Testis (tissue), 2 donors: ENCODE results near the gene TEX101.

Experiments
- POLR2A ChIP-seq: fragments of 450-650 bp; IDR thresholded peaks from one replicate; pipeline ENCODE4 v1.6.1; 2017; ENCODE audit warnings: antibody characterized with exemption, mild to moderate bottlenecking, moderate library complexity
- TF ChIP-seq, protein P1 (sequence below), 3 experiments: fragments of 450-650 bp in 2 of 3; fragments of 200-600 bp in 1 of 3; sonication (generic) in 1 of 3; IDR thresholded peaks; one replicate each; pipeline ENCODE4 v1.5.1; 2016 to 2019; ENCODE audit warnings: antibody characterized with exemption in 3 of 3, mild to moderate bottlenecking in 2 of 3, moderate library complexity in 1 of 3

DNA sequence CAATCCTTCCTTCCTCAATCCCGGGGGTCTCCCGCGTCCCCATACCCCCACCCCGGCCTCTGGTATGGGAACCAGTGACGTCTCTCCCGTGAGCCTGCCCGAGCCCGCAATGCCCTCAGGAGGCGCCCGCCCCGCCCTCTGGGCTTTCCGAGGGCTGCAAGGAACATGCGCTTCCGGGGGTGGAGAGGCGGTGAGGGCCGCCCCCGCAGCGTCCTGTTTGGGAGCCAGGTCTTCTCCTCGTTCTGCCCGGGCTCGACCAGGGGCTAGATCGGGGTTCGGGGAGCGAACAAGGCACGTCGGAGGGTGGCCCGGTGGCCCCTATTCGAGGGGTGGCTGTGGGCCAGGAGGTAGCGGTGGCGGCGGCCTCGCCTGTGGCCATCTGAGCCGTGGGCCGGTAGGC, 6.6 kb upstream of the TEX101 start:
- TF ChIP-seq, protein P1, sequence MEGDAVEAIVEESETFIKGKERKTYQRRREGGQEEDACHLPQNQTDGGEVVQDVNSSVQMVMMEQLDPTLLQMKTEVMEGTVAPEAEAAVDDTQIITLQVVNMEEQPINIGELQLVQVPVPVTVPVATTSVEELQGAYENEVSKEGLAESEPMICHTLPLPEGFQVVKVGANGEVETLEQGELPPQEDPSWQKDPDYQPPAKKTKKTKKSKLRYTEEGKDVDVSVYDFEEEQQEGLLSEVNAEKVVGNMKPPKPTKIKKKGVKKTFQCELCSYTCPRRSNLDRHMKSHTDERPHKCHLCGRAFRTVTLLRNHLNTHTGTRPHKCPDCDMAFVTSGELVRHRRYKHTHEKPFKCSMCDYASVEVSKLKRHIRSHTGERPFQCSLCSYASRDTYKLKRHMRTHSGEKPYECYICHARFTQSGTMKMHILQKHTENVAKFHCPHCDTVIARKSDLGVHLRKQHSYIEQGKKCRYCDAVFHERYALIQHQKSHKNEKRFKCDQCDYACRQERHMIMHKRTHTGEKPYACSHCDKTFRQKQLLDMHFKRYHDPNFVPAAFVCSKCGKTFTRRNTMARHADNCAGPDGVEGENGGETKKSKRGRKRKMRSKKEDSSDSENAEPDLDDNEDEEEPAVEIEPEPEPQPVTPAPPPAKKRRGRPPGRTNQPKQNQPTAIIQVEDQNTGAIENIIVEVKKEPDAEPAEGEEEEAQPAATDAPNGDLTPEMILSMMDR (IDR thresholded peaks at IDR 0.05): no peak
- no peak for TF ChIP-seq POLR2A
